ENCODE data around the gene RXYLT1.

The RXYLT1 gene

DNA sequence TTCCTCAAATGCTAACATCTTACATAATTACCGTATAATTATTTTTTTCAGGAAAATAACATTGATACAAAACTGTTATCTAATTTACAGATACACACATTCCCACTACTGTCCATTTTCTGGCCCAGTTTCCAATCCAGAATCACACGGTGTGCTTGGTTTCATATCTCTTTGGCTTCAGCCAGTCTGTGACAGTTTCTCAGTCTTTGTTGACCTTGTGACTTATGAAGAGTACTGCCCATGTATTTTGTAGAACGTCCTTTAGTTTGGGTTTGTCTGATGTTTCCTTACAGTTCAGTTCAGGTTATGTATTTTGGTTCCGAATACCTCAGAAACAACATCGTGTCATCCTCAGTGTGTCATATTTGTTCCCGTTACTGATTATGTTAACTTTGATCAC, 16.2 kb downstream of the RXYLT1 start:
- no peak overlapping the region for H3K27ac ChIP-seq (ENCODE audit: low read length)
- H3K9me3 ChIP-seq (ENCODE audit: control insufficient read depth, insufficient read depth, low read length): no peaks in the 10 kb centered on the region
- 100% methylated on average over 1 of the region's 6 CpGs for WGBS (ENCODE audit: insufficient coverage, insufficient read length)
- no peaks in the 10 kb centered on the region for H3K4me1 ChIP-seq (ENCODE audit: control insufficient read depth, insufficient read depth, low read length)
- 0 out of 2 replicates have a peak, but pooled peaks cover 3% of the 10 kb centered on the region for H3K36me3 ChIP-seq (ENCODE audit: control insufficient read depth, insufficient read depth, low read length)
- no peak for DNase-seq (ENCODE audit: low read depth, low spot score)
- no peak overlapping the region for H3K4me3 ChIP-seq (ENCODE audit: low read length)
- no peaks in the 10 kb centered on the region for H3K27me3 ChIP-seq (ENCODE audit: control insufficient read depth, insufficient read depth, low read length)

GRCh38 chr12:63802012-63802608, 22.4 kb downstream of the RXYLT1 start:
- Histone ChIP-seq H3K4me3 (ENCODE audit: low read length) (no peak overlapping the region), H3K4me1 (ENCODE audit: control insufficient read depth, insufficient read depth, low read length) (no peaks in the 10 kb centered on the region), H3K36me3 (ENCODE audit: control insufficient read depth, insufficient read depth, low read length) (no peaks in the 10 kb centered on the region), H3K27me3 (ENCODE audit: control insufficient read depth, insufficient read depth, low read length) (no peaks in the 10 kb centered on the region), H3K9me3 (ENCODE audit: control insufficient read depth, insufficient read depth, low read length) (no peaks in the 10 kb centered on the region), H3K27ac (ENCODE audit: low read length) (no peak overlapping the region)
- WGBS (ENCODE audit: insufficient coverage, insufficient read length): no CpG with 5 or more reads among the region's 6 CpGs
- no peak for DNase-seq (ENCODE audit: low read depth, low spot score)

- Histone ChIP-seq H3K27me3 (ENCODE audit: control insufficient read depth, insufficient read depth, low read length) (no peaks in the 10 kb centered on the region), H3K9me3 (ENCODE audit: control insufficient read depth, insufficient read depth, low read length) (no peaks in the 10 kb centered on the region), H3K4me1 (ENCODE audit: control insufficient read depth, insufficient read depth, low read length) (no peaks in the 10 kb centered on the region), H3K27ac (ENCODE audit: low read length) (no peak overlapping the region), H3K36me3 (ENCODE audit: control insufficient read depth, insufficient read depth, low read length) (no peaks in the 10 kb centered on the region), H3K4me3 (ENCODE audit: low read length) (no peak overlapping the region)
- no peak for DNase-seq (ENCODE audit: low read depth, low spot score)
- no CpG with 5 or more reads among the region's 2 CpGs for WGBS (ENCODE audit: insufficient coverage, insufficient read length)
Observed at GRCh38 chr12:63804746-63805145, 25.0 kb downstream of the RXYLT1 start.

DNA sequence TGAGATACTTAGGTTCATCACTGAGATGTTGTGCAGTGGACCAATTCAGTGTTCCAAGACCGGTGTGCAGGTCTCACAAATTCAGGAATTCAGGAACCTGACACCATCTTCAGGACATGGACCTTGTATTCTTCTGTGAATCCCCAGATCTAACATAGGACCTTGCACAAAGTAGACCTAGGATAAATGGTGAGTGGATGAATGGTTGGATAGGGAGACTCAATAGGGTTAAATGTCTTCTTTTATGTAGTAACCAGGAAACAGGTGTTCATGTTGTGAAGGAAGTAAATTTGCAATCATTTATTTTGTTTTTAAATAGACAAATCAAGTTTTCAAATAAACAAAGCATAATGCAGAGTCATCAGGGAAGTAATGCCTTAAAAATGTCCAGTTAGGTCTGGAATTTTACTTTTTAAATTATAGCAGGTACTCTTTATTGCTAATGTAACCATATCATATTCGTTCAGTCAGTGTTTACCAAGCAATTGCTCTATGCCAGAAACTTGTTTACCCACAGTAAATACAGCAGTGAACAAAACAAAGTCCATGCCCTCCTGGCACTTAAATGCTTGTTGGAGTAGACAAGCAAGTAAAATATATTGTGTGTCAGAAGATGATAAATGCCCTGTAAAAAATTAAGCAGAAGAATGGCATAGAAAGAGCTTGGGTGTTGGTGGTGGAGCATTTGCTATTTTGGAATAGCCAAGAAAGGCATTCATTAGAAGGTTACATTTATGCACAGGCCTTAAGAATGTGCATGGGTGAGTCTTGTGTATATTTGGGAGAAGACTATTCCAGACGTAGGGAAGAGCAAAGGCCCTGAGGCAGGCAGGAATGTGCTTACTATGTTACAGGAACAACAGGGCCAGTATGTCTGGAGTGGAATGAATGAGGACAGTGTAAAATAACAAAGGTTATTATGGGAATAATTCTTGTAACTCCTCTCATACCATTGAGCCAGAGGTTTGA, 26.3 kb downstream of the RXYLT1 start:
- no peak for DNase-seq (ENCODE audit: low read depth, low spot score)
- no peaks in the 10 kb centered on the region for H3K36me3 ChIP-seq (ENCODE audit: control insufficient read depth, insufficient read depth, low read length)
- no CpG with 5 or more reads among the region's 3 CpGs for WGBS (ENCODE audit: insufficient coverage, insufficient read length)
- H3K27ac ChIP-seq (ENCODE audit: low read length): no peak overlapping the region
- H3K4me1 ChIP-seq (ENCODE audit: control insufficient read depth, insufficient read depth, low read length): no peaks in the 10 kb centered on the region
- no peaks in the 10 kb centered on the region for H3K27me3 ChIP-seq (ENCODE audit: control insufficient read depth, insufficient read depth, low read length)
- H3K9me3 ChIP-seq (ENCODE audit: control insufficient read depth, insufficient read depth, low read length): no peaks in the 10 kb centered on the region
- no peak overlapping the region for H3K4me3 ChIP-seq (ENCODE audit: low read length)

DNA sequence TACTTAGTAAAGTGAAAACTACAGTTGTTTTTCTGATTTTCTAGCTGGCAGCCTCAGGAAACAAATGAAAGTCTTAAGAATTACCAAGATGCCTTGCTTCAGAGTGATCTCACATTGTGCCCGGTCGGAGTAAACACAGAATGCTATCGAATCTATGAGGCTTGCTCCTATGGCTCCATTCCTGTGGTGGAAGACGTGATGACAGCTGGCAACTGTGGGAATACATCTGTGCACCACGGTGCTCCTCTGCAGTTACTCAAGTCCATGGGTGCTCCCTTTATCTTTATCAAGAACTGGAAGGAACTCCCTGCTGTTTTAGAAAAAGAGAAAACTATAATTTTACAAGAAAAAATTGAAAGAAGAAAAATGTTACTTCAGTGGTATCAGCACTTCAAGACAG, 28.9 kb downstream of the RXYLT1 start:
- no peak overlapping the region for H3K4me3 ChIP-seq (ENCODE audit: low read length)
- no peaks in the 10 kb centered on the region for H3K9me3 ChIP-seq (ENCODE audit: control insufficient read depth, insufficient read depth, low read length)
- no peaks in the 10 kb centered on the region for H3K27me3 ChIP-seq (ENCODE audit: control insufficient read depth, insufficient read depth, low read length)
- no peak for DNase-seq (ENCODE audit: low read depth, low spot score)
- no CpG with 5 or more reads among the region's 5 CpGs for WGBS (ENCODE audit: insufficient coverage, insufficient read length)
- no peak overlapping the region for H3K27ac ChIP-seq (ENCODE audit: low read length)
- H3K4me1 ChIP-seq (ENCODE audit: control insufficient read depth, insufficient read depth, low read length): no peaks in the 10 kb centered on the region
- no peaks in the 10 kb centered on the region for H3K36me3 ChIP-seq (ENCODE audit: control insufficient read depth, insufficient read depth, low read length)

- Histone ChIP-seq H3K9me3 (ENCODE audit: control insufficient read depth, insufficient read depth, low read length) (no peaks in the 10 kb centered on the region), H3K27me3 (ENCODE audit: control insufficient read depth, insufficient read depth, low read length) (no peaks in the 10 kb centered on the region), H3K4me1 (ENCODE audit: control insufficient read depth, insufficient read depth, low read length) (no peaks in the 10 kb centered on the region), H3K27ac (ENCODE audit: low read length) (no peak overlapping the region), H3K4me3 (ENCODE audit: low read length) (no peak overlapping the region), H3K36me3 (ENCODE audit: control insufficient read depth, insufficient read depth, low read length) (no peaks in the 10 kb centered on the region)
- DNase-seq (ENCODE audit: low read depth, low spot score): no peak
- WGBS (ENCODE audit: insufficient coverage, insufficient read length): no CpG with 5 or more reads among the region's 4 CpGs
Observed at GRCh38 chr12:63809566-63809965, 29.9 kb downstream of the RXYLT1 start.

- no peaks in the 10 kb centered on the region for H3K9me3 ChIP-seq (ENCODE audit: control insufficient read depth, insufficient read depth, low read length)
- no peak overlapping the region for H3K27ac ChIP-seq (ENCODE audit: low read length)
- H3K4me1 ChIP-seq (ENCODE audit: control insufficient read depth, insufficient read depth, low read length): no peaks in the 10 kb centered on the region
- no peaks in the 10 kb centered on the region for H3K36me3 ChIP-seq (ENCODE audit: control insufficient read depth, insufficient read depth, low read length)
- no peak overlapping the region for H3K4me3 ChIP-seq (ENCODE audit: low read length)
- H3K27me3 ChIP-seq (ENCODE audit: control insufficient read depth, insufficient read depth, low read length): no peaks in the 10 kb centered on the region
- no peak for DNase-seq (ENCODE audit: low read depth, low spot score)
- WGBS (ENCODE audit: insufficient coverage, insufficient read length): 100% methylated on average over 1 of the region's 2 CpGs
Observed at GRCh38 chr12:63811334-63811733, 31.6 kb downstream of the RXYLT1 start.

DNA sequence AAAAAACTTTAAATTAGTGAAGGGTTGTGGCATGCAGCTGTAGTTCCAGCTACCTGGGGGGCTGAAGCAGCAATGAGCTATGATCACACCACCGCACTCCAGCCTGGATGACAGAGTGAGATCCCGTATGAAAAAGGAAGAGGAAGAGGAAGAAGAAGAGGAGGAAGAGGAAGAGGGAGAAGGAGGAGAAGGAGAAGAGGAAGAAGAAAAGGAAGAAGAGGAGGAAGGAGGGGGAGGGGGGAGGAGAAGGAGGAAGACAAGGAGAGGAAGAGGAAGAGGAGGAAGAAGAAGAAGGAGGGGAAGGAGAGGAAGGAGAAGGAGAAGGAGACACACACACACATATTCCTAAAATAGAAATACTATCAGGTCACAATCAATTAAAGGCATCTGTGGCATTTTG, 32.0 kb downstream of the RXYLT1 start:
- H3K27ac ChIP-seq (ENCODE audit: low read length): no peak overlapping the region
- DNase-seq (ENCODE audit: low read depth, low spot score): no peak
- no peaks in the 10 kb centered on the region for H3K36me3 ChIP-seq (ENCODE audit: control insufficient read depth, insufficient read depth, low read length)
- no peaks in the 10 kb centered on the region for H3K4me1 ChIP-seq (ENCODE audit: control insufficient read depth, insufficient read depth, low read length)
- no peak overlapping the region for H3K4me3 ChIP-seq (ENCODE audit: low read length)
- no peaks in the 10 kb centered on the region for H3K27me3 ChIP-seq (ENCODE audit: control insufficient read depth, insufficient read depth, low read length)
- WGBS (ENCODE audit: insufficient coverage, insufficient read length): no CpG with 5 or more reads among the region's 2 CpGs
- H3K9me3 ChIP-seq (ENCODE audit: control insufficient read depth, insufficient read depth, low read length): no peaks in the 10 kb centered on the region

DNA sequence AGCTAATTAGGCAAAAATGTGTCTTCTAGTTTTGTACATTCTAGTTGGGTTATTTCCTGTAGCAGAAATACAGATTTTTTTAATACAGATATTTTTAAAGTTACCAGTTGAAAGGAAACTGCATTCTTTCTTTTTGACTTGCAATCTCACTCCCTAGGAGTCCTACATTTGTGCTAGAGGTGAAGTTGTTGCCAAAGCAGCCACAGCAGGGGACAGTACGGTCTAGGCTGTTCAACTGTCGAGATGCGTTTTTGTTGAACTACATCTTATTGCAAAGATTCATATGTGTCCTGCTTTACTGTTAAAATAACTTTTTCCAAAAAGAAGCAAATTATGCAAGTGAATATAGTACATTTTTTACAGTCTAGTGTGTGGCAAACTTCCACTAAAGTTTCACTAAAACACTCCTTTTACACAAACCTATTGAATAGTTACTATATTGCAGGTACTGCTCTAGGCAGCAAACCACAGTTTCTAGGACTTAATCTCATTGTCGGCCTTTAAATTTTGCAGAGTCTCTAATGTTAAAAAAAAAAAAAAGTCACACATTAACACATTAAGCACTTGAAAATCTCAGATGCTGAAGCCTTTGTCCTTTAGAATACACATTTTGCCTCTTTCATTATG, 34.5 kb downstream of the RXYLT1 start:
- Histone ChIP-seq H3K9me3 (ENCODE audit: control insufficient read depth, insufficient read depth, low read length) (no peaks in the 10 kb centered on the region), H3K36me3 (ENCODE audit: control insufficient read depth, insufficient read depth, low read length) (no peaks in the 10 kb centered on the region), H3K27ac (ENCODE audit: low read length) (no peak overlapping the region), H3K4me3 (ENCODE audit: low read length) (no peak overlapping the region), H3K4me1 (ENCODE audit: control insufficient read depth, insufficient read depth, low read length) (no peaks in the 10 kb centered on the region), H3K27me3 (ENCODE audit: control insufficient read depth, insufficient read depth, low read length) (no peaks in the 10 kb centered on the region)
- no peak for DNase-seq (ENCODE audit: low read depth, low spot score)
- WGBS (ENCODE audit: insufficient coverage, insufficient read length): no CpG with 5 or more reads among the region's 4 CpGs

DNA sequence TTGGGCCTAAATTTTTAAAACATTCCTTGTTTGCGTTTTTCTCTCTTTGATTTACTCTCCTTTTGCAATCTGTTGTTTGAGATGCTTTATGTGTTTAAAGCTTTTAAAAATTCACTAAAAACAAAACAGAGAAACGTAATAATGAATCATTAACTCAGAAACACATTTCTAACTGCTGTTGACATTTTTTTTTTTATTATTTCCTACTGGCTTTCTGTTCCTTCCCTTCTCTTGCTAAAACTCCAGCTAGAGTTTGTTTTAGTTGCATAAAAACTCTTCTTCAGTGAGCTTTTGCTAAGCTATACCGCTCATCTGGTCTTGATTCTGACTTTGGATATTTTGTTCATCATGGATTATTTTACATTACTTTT, 35.8 kb downstream of the RXYLT1 start:
- WGBS (ENCODE audit: insufficient coverage, insufficient read length): no CpG with 5 or more reads among the region's 3 CpGs
- Histone ChIP-seq H3K27ac (ENCODE audit: low read length) (no peak overlapping the region), H3K9me3 (ENCODE audit: control insufficient read depth, insufficient read depth, low read length) (no peaks in the 10 kb centered on the region), H3K4me1 (ENCODE audit: control insufficient read depth, insufficient read depth, low read length) (no peaks in the 10 kb centered on the region), H3K4me3 (ENCODE audit: low read length) (no peak overlapping the region), H3K36me3 (ENCODE audit: control insufficient read depth, insufficient read depth, low read length) (no peaks in the 10 kb centered on the region), H3K27me3 (ENCODE audit: control insufficient read depth, insufficient read depth, low read length) (no peaks in the 10 kb centered on the region)
- no peak for DNase-seq (ENCODE audit: low read depth, low spot score)
